CD8-positive, alpha-beta memory T cell (primary cell): Measurements from ENCODE around the gene ELOA. TPM values are rescaled to one million over a fixed set of nuclear protein-coding genes. Genes with fewer than 3 reads are reported as not detected.
A peak's percentile ranks its signal among the peaks of the same experiment; 100 is the strongest.
"Not testable (repeated sequence)": the region's sequence is repeated elsewhere in the genome, so short reads cannot be mapped to it uniquely, and the experiment has no call there.

ENCODE experiments used
- CTCF ChIA-PET: fragments of 350-600 bp; sonication (Branson Sonifier 250); formaldehyde crosslinking; loops from one replicate; lab custom pipeline; 2021; ENCODE audit warnings: antibody characterized with exemption; lab: Charles Lee
- POLR2A ChIA-PET: fragments of 350-600 bp; sonication (Branson Sonifier 250); formaldehyde crosslinking; loops from one replicate; lab custom pipeline; 2021; ENCODE audit warnings: antibody characterized with exemption; lab: Charles Lee
- DNase-seq, 5 donors: peaks; one replicate each; pipeline versions ENCODE4 v3.0.0 to v3.0.0-alpha.2; 2020 to 2022; ENCODE audit warnings: mixed read lengths in 1 of 5
- H3K27ac ChIP-seq: one replicate; pipeline ENCODE4 v1.7.0; 2013; ENCODE audit warnings: low read depth, mild to moderate bottlenecking, low read length, moderate library complexity
- H3K27me3 ChIP-seq: 2 replicates; pipeline ENCODE4 v1.7.0; 2013; ENCODE audit warnings: low read length, mild to moderate bottlenecking; ENCODE audit not compliant: insufficient read depth, poor library complexity, severe bottlenecking
- H3K36me3 ChIP-seq: 2 replicates; pipeline ENCODE4 v1.7.0; 2013; ENCODE audit warnings: mild to moderate bottlenecking, low read length, moderate library complexity; ENCODE audit not compliant: insufficient read depth
- H3K4me1 ChIP-seq: 2 replicates; pipeline ENCODE4 v1.7.0; 2013; ENCODE audit warnings: mild to moderate bottlenecking, low read length, moderate library complexity; ENCODE audit not compliant: insufficient read depth
- H3K4me3 ChIP-seq: 2 replicates; pipeline ENCODE4 v1.7.0; 2013; ENCODE audit warnings: mild to moderate bottlenecking, low read length
- H3K9me3 ChIP-seq: 2 replicates; pipeline ENCODE4 v1.7.0; 2013; ENCODE audit warnings: mild to moderate bottlenecking, low read length
- H3K27ac Mint-ChIP-seq, 8 donors: one replicate each; pipeline ENCODE4 v1.8.0; 2020 to 2021; ENCODE audit warnings: mixed read lengths in 8 of 8, mild to moderate bottlenecking in 6 of 8, inconsistent platforms in 3 of 8, moderate library complexity in 3 of 8
- H3K27me3 Mint-ChIP-seq, 2 donors: one replicate each; pipeline ENCODE4 v1.8.0; 2020 to 2021; ENCODE audit warnings: mixed read lengths in 2 of 2, mild to moderate bottlenecking in 1 of 2, moderate library complexity in 1 of 2
- H3K36me3 Mint-ChIP-seq, 3 donors: one replicate each; pipeline ENCODE4 v1.8.0; 2020 to 2021; ENCODE audit warnings: mixed read lengths in 3 of 3, inconsistent platforms in 1 of 3, mild to moderate bottlenecking in 1 of 3
- H3K4me1 Mint-ChIP-seq, 3 donors: one replicate each; pipeline ENCODE4 v1.8.0; 2020 to 2021; ENCODE audit warnings: mixed read lengths in 3 of 3, inconsistent platforms in 1 of 3, mild to moderate bottlenecking in 1 of 3
- H3K4me3 Mint-ChIP-seq, 7 donors: one replicate each; pipeline ENCODE4 v1.8.0; 2020 to 2021; ENCODE audit warnings: mixed read lengths in 7 of 7, mild to moderate bottlenecking in 6 of 7, moderate library complexity in 4 of 7, inconsistent platforms in 2 of 7
- H3K9me3 Mint-ChIP-seq, 5 donors: one replicate each; pipeline ENCODE4 v1.8.0; 2020 to 2022; ENCODE audit warnings: mixed read lengths in 5 of 5, mild to moderate bottlenecking in 3 of 5, moderate library complexity in 2 of 5, inconsistent platforms in 1 of 5
- polyA plus RNA-seq: library from polyadenylated mRNA; unstranded; fragments of 300-500 nt; fragmentation: Illumina TruSeq; gene quantifications from one replicate; pipeline ENCODE4 v1.2.3, GENCODE V29; 2021
- total RNA-seq, 2 experiments: library from RNA; stranded (reverse); gene quantifications; one replicate each; pipeline ENCODE4 v1.2.3, GENCODE V29; 2021

Gene ELOA
- total and polyA plus RNA-seq, 3 experiments from 2014 or later, result 32.3 to 69.0 (median 64.1) TPM

DNA sequence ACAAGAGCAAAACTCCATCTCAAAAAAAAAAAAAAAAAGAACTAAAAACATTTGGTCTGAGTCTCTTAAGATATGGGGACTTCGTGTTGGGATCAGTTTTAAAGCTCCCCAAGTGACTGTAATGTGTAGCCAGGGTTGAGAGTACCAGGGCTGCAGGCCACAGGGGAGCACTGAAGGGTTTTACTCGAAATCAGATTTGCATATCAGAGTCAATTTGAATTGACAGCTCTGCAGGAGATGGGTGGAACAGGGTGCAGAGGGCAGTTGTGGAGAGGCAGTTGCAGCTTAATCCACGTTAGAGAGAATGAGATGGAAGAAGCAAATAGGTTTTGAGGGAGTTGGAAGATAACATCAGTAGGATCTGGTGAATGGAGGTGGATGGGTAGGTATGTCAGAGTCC is 20.6 kb upstream of the ELOA start:
- Histone ChIP-seq H3K27me3 (no peaks in the 10 kb centered on the region), H3K36me3 (no peaks in the 10 kb centered on the region), H3K27ac (no peak overlapping the region), H3K9me3 (no peaks in the 10 kb centered on the region), H3K4me1 (no peaks in the 10 kb centered on the region), H3K4me3 (no peak overlapping the region)
- no peak for DNase-seq
- H3K27me3 Mint-ChIP-seq, result no peaks in the 10 kb centered on the region
- ChIA-PET CTCF (no interaction called here), POLR2A (no interaction called here)
- H3K4me3 Mint-ChIP-seq, result no peak overlapping the region
- H3K9me3 Mint-ChIP-seq, result no peaks in the 10 kb centered on the region
- H3K36me3 Mint-ChIP-seq, result peaks cover 0 to 4% (median 0%) of the 10 kb centered on the region in 3 donors
- H3K4me1 Mint-ChIP-seq, result peaks cover 12 to 14% (median 14%) of the 10 kb centered on the region in 3 donors
- peak overlapping the region in 1 of 8 donors; percentile 2 for H3K27ac Mint-ChIP-seq

DNA sequence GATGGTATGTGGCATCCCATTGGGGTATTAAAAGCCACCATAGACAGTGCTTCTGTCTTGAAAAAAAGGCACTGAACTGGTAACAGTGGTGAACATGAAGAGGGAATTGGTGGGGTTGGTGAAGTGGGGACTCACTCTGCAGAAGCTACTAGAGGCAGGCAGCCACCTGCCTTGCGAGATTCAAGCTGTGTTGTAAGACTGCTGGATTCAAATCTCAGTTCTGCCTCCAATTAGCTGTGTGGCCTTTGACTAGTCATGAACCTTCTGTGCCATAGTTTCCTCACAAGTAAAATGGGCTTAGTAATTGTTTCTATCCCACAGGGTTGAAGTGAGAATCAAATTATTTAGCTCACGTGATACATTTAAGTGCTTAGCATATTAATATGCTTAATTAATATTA is 16.6 kb upstream of the ELOA start:
- Mint-ChIP-seq H3K4me1 (no peaks in the 10 kb centered on the region), H3K27ac (no peak overlapping the region), H3K9me3 (no peaks in the 10 kb centered on the region), H3K36me3 (peaks cover 0 to 2% (median 0%) of the 10 kb centered on the region in 3 donors), H3K27me3 (no peaks in the 10 kb centered on the region), H3K4me3 (no peak overlapping the region)
- DNase-seq, result no peak
- Histone ChIP-seq H3K4me3 (no peak overlapping the region), H3K4me1 (no peaks in the 10 kb centered on the region), H3K36me3 (no peaks in the 10 kb centered on the region), H3K9me3 (no peaks in the 10 kb centered on the region), H3K27me3 (no peaks in the 10 kb centered on the region), H3K27ac (no peak overlapping the region)
- ChIA-PET CTCF (no interaction called here), POLR2A (no interaction called here)

DNA sequence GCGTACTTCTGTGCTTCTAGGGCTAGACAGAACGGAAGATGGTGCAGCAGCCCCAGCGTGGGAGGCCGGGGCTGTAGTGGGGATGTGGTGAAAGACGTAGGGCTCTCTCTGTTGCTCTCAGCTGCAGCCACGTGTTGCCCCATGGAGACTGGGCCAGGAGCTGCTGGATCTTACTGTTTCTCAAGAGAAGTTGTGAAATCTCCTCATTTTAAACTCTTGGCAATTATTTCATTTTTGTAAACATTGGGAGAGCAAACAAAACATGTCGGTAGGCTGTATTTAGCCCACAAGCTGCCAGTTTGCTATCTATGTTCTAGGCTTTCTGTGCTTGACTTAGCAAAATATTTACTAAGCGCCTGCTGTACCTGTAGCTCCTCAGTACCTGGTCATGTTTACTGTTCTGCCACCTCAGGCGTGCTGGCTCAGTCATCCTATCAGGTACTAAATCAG is 15.9 kb upstream of the ELOA start:
- Mint-ChIP-seq H3K27me3 (no peaks in the 10 kb centered on the region), H3K9me3 (no peaks in the 10 kb centered on the region), H3K27ac (peak overlapping the region in 2 of 8 donors; percentile 16 to 26), H3K4me3 (no peak overlapping the region), H3K4me1 (no peaks in the 10 kb centered on the region), H3K36me3 (peaks cover 0 to 2% (median 0%) of the 10 kb centered on the region in 3 donors)
- POLR2A ChIA-PET, result no interaction called here
- Histone ChIP-seq H3K27ac (no peak overlapping the region), H3K4me3 (no peak overlapping the region), H3K36me3 (no peaks in the 10 kb centered on the region), H3K9me3 (no peaks in the 10 kb centered on the region), H3K27me3 (no peaks in the 10 kb centered on the region), H3K4me1 (no peaks in the 10 kb centered on the region)
- CTCF ChIA-PET, result no interaction called here
- DNase-seq, result no peak

DNA sequence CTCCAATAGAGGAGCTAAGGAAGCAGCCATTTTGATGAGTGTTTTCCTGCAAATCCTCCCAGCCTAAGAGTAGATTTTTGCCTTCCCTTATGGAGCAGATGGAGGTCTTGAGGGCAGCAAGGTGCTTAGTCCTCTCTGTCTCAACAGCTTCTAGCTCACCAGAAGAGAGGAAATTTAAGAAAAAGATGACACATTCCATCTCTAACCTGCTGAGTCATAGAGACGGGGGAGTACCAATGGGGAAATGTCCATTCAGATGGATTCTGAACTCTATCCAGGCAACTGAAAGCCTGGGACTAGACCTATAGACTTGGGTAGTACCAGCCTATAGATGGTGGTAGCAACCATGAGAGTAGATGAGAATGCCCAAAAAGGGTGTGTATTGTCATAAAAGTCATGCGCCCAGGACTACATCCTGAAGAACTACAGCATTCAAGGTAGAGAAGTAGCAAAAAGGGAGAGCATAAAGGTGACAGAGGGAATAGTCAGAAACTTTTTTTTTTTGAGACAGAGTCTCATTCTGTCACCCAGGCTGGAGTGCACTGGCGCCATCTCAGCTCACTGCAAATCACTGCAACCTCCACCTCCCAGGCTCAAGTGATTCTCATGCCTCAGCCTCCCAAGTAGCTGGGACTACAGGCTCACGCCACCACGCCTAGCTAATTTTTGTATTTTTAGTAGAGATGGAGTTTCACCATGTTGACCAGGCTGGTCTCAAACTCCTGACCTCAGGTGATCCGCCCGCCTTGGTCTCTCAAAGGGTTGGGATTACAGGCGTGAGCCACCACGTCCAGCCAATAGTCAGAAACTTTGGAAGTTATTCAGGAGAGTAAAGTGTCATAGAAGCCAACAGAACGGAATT is 10.7 kb upstream of the ELOA start:
- POLR2A ChIA-PET, result no interaction called here

DNA sequence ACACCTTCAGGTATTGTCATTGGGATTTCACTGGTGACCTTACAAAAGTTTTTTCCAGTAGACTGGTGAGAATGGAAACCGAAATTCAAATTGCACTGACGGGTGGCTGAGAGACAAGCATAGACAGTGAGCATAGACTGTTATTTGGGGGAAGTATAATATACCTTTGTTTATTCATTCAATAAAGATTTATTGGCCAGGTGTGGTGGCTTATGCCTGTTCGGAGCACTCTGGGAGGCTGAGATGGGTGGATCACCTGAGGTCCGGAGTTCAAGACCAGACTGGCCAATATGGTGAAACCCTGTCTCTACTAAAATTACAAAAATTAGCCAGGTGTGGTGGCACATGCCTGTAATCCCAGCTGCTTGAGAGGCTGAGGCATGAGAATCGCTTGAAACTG is 10.0 kb upstream of the ELOA start:
- H3K27ac Mint-ChIP-seq, H3K27me3 Mint-ChIP-seq, CTCF ChIA-PET, H3K4me1 Mint-ChIP-seq, H3K4me3 ChIP-seq, H3K4me1 ChIP-seq, H3K9me3 Mint-ChIP-seq, H3K9me3 ChIP-seq, POLR2A ChIA-PET, H3K27ac ChIP-seq, H3K36me3 Mint-ChIP-seq, DNase-seq, H3K27me3 ChIP-seq, H3K4me3 Mint-ChIP-seq, H3K36me3 ChIP-seq: not testable (repeated sequence)

More for the DNA sequence above, 10.7 kb upstream of the ELOA start:
- no peaks in the 10 kb centered on the region for H3K4me1 Mint-ChIP-seq
- Histone ChIP-seq H3K36me3 (no peaks in the 10 kb centered on the region), H3K9me3 (no peaks in the 10 kb centered on the region), H3K27me3 (no peaks in the 10 kb centered on the region), H3K4me1 (no peaks in the 10 kb centered on the region), H3K4me3 (no peak overlapping the region), H3K27ac (no peak overlapping the region)
- no peak overlapping the region for H3K27ac Mint-ChIP-seq
- CTCF ChIA-PET, result no interaction called here
- H3K9me3 Mint-ChIP-seq, result no peaks in the 10 kb centered on the region
- H3K27me3 Mint-ChIP-seq, result peaks cover 0 to 1% of the 10 kb centered on the region in 2 donors
- DNase-seq, result no peak
- no peak overlapping the region for H3K4me3 Mint-ChIP-seq
- no peaks in the 10 kb centered on the region for H3K36me3 Mint-ChIP-seq

DNA sequence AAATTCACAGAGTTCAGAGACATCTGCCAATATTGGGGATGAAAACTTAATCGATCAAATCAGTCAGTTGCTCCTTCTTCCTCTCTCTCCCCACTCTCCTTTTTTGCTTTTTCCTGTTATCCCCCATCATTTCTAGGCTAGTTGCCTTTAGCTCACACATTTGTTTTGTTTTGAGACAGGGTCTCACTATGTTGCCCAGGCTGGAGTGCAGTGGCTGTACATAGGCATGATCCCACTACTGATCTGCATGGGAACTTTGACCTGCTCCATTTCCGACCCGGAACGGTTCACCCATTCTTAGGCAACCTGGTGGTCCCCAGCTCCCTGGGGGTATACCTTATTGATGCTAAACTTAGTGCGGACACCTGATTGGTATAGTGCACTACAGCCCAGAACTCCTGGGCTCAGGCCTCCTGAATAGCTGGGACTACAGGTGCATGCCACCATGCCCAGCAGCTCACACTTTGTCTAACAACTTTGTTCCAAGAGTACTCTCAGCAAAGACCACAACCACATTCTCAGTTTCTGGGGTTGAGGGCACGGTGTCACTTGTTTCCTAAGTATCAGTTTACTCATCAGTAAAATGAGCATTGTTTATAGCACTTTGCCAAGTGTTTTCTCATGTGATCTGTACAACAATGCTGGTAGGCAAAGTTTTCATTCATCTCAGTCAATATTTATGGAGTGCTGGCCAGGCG is 6.7 kb upstream of the ELOA start:
- Histone ChIP-seq H3K9me3 (no peaks in the 10 kb centered on the region), H3K27ac (no peak overlapping the region), H3K27me3 (no peaks in the 10 kb centered on the region), H3K4me3 (no peak overlapping the region), H3K4me1 (no peaks in the 10 kb centered on the region), H3K36me3 (no peaks in the 10 kb centered on the region)
- Mint-ChIP-seq H3K27ac (peak overlapping the region in 2 of 8 donors; percentile 20 to 38), H3K36me3 (no peaks in the 10 kb centered on the region), H3K4me3 (no peak overlapping the region), H3K4me1 (no peaks in the 10 kb centered on the region), H3K27me3 (peaks cover 0 to 1% of the 10 kb centered on the region in 2 donors), H3K9me3 (no peaks in the 10 kb centered on the region)
- ChIA-PET POLR2A (no interaction called here), CTCF (no interaction called here)
- no peak for DNase-seq

DNA sequence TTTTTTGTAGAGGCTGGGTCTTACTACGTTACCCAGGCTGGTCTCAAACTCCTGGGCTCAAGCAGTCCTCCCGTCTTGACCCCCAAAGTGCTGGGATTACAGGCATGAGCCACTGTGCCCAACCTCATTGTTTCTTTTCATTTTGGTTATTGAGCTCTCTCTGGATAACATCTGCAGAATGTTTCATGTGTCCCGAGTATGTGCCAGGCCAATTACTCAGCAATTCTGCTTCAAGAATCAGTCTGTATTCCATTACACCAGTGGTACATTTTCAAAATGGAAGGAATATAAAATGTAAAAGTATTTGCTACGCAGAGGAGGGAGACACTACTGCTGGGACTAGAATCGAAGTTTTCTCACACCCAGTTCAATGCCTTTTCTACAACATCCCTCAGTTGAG is 1.7 kb upstream of the ELOA start:
- H3K4me1 Mint-ChIP-seq, result peaks cover 28 to 34% (median 30%) of the 10 kb centered on the region in 3 donors
- H3K27ac Mint-ChIP-seq, result peak overlapping the region in 5 of 8 donors; percentile 80 to 94 (median 94)
- DNase-seq, result no peak
- H3K27me3 Mint-ChIP-seq, result no peaks in the 10 kb centered on the region
- no peak overlapping the region for H3K27ac ChIP-seq
- H3K4me3 Mint-ChIP-seq, result peak overlapping the region in 6 of 7 donors; percentile 90 to 96 (median 90)
- peaks cover 0 to 14% (median 1%) of the 10 kb centered on the region in 3 donors for H3K36me3 Mint-ChIP-seq
- no peaks in the 10 kb centered on the region for H3K36me3 ChIP-seq
- no peaks in the 10 kb centered on the region for H3K27me3 ChIP-seq
- H3K4me1 ChIP-seq, result peaks cover 26% of the 10 kb centered on the region
- H3K4me3 ChIP-seq, result no peak overlapping the region
- ChIA-PET CTCF (no interaction called here), POLR2A (no interaction called here)
- no peaks in the 10 kb centered on the region for H3K9me3 ChIP-seq
- no peaks in the 10 kb centered on the region for H3K9me3 Mint-ChIP-seq
